NCI-H1417 (cell line): ENCODE measurements around the gene DDX25.

ENCODE experiments used
- DNase-seq, 3 experiments: peaks; one replicate each; lab custom pipeline; 2025; lab: John Stamatoyannopoulos, UW

DDX25 gene

GRCh38 chr11:125950696-125951651 lies 46.7 kb downstream of the DDX25 start:
- no peak for DNase-seq

- DNase-seq, result no peak
Observed at GRCh38 chr11:125951731-125952130, 47.4 kb downstream of the DDX25 start.

GRCh38 chr11:125952559-125952958 lies 48.3 kb downstream of the DDX25 start:
- no peak for DNase-seq

GRCh38 chr11:125952973-125953372 lies 48.7 kb downstream of the DDX25 start:
- DNase-seq, result no peak

- DNase-seq, result no peak
Observed at GRCh38 chr11:125953401-125953935, 49.2 kb downstream of the DDX25 start.

GRCh38 chr11:125954123-125954944 lies 50.0 kb downstream of the DDX25 start:
- DNase-seq, result no peak

GRCh38 chr11:125954945-125955640 lies 50.8 kb downstream of the DDX25 start:
- no peak for DNase-seq

GRCh38 chr11:125955856-125956255 lies 51.5 kb downstream of the DDX25 start:
- DNase-seq, result no peak

- no peak for DNase-seq
Observed at GRCh38 chr11:125956391-125957134, 52.3 kb downstream of the DDX25 start.

GRCh38 chr11:125957618-125958332 lies 53.5 kb downstream of the DDX25 start:
- DNase-seq, result no peak

GRCh38 chr11:125958872-125959400 lies 54.6 kb downstream of the DDX25 start:
- no peak for DNase-seq

GRCh38 chr11:125959511-125959910 lies 55.2 kb downstream of the DDX25 start:
- no peak for DNase-seq

- DNase-seq, result no peak
Observed at GRCh38 chr11:125959931-125960330, 55.6 kb downstream of the DDX25 start.

GRCh38 chr11:125960771-125961170 lies 56.5 kb downstream of the DDX25 start:
- DNase-seq, result no peak

GRCh38 chr11:125967515-125967914 lies 63.2 kb downstream of the DDX25 start:
- DNase-seq, result no peak

- DNase-seq, result no peak
Observed at GRCh38 chr11:125968354-125968753, 64.0 kb downstream of the DDX25 start.

GRCh38 chr11:125971618-125972017 lies 67.3 kb downstream of the DDX25 start:
- no peak for DNase-seq

- DNase-seq, result no peak
Observed at GRCh38 chr11:125974284-125974683, 70.0 kb downstream of the DDX25 start.

- no peak for DNase-seq
Observed at GRCh38 chr11:125975634-125976033, 71.3 kb downstream of the DDX25 start.

GRCh38 chr11:125976156-125976555 lies 71.8 kb downstream of the DDX25 start:
- no peak for DNase-seq
